Neural cell (in vitro differentiated cells): ENCODE data around the gene TMC3. TPM values are rescaled to one million over a fixed set of nuclear protein-coding genes. Genes with fewer than 3 reads are reported as not detected.

ENCODE experiments used
- H2AFZ ChIP-seq: fragments of 200-600, 300-800 bp; sonication (generic), shearing (Covaris generic); 2 replicates; pipeline ENCODE4 v1.6.0; 2014; ENCODE audit warnings: low read depth, mild to moderate bottlenecking, antibody characterized with exemption, low read length, moderate library complexity
- H3F3A ChIP-seq: fragments of 200-600 bp; shearing (Covaris generic); 2 replicates; pipeline ENCODE4 v1.6.1; 2016; ENCODE audit warnings: mild to moderate bottlenecking, moderate library complexity, mixed read lengths, antibody characterized with exemption, low read length; ENCODE audit not compliant: insufficient read depth, poor library complexity, severe bottlenecking
- H3K27ac ChIP-seq: fragments of 200-600, 300-800 bp; sonication (generic), shearing (Covaris generic); 2 replicates; pipeline ENCODE4 v1.5.1; 2014; ENCODE audit warnings: mild to moderate bottlenecking, low read length, moderate library complexity
- H3K27me3 ChIP-seq: fragments of 300-800, 200-600 bp; sonication (generic), shearing (Covaris generic); 2 replicates; pipeline ENCODE4 v1.6.0; 2014; ENCODE audit warnings: mild to moderate bottlenecking, low read depth, low read length, moderate library complexity; ENCODE audit not compliant: insufficient read depth
- H3K36me3 ChIP-seq: fragments of 300-800, 200-600 bp; sonication (generic), shearing (Covaris generic); 2 replicates; pipeline ENCODE4 v1.5.1; 2014; ENCODE audit warnings: mild to moderate bottlenecking, antibody characterized with exemption, low read length, moderate library complexity; ENCODE audit not compliant: insufficient read depth
- H3K4me2 ChIP-seq: fragments of 300-800, 200-600 bp; sonication (generic), shearing (Covaris generic); 2 replicates; pipeline ENCODE4 v1.6.0; 2014; ENCODE audit warnings: mild to moderate bottlenecking, low read length
- H3K4me3 ChIP-seq: fragments of 300-800, 200-600 bp; sonication (generic), shearing (Covaris generic); 2 replicates; pipeline ENCODE4 v1.5.1; 2014; ENCODE audit warnings: mild to moderate bottlenecking, low read length, moderate library complexity
- H3K79me2 ChIP-seq: fragments of 200-600 bp; shearing (Covaris generic); replicated peaks from 2 replicates; pipeline ENCODE4 v1.6.0; 2014; ENCODE audit warnings: mild to moderate bottlenecking, low read length, moderate library complexity; ENCODE audit not compliant: insufficient read depth
- H3K9ac ChIP-seq: fragments of 300-800, 200-600 bp; sonication (generic), shearing (Covaris generic); 2 replicates; pipeline ENCODE4 v1.6.1; 2016; ENCODE audit warnings: mild to moderate bottlenecking, low read length, mixed read lengths
- H3K9me2 ChIP-seq: fragments of 200-600 bp; shearing (Covaris generic); 2 replicates; pipeline ENCODE4 v1.6.1; 2016; ENCODE audit warnings: mild to moderate bottlenecking, low read length, mixed read lengths; ENCODE audit not compliant: insufficient read depth
- H3K9me3 ChIP-seq: fragments of 200-600, 300-800 bp; sonication (generic), shearing (Covaris generic); 2 replicates; pipeline ENCODE4 v1.6.1; 2016; ENCODE audit warnings: mild to moderate bottlenecking, mixed run types, low read length, moderate library complexity, mixed read lengths
- H4K20me1 ChIP-seq: fragments of 200-600 bp; shearing (Covaris generic); 2 replicates; pipeline ENCODE4 v1.6.1; 2016; ENCODE audit warnings: mild to moderate bottlenecking, mixed run types; ENCODE audit not compliant: insufficient read depth
- CTCF ChIP-seq: fragments of 450-650 bp; IDR thresholded peaks from 2 replicates; pipeline ENCODE4 v1.5.1; 2014; ENCODE audit warnings: antibody characterized with exemption, mild to moderate bottlenecking, moderate library complexity; ENCODE audit not compliant: poor library complexity, severe bottlenecking
- EP300 ChIP-seq: fragments of 450-650 bp; conservative IDR thresholded peaks from 2 replicates; pipeline ENCODE4 v1.6.1; 2014; ENCODE audit warnings: antibody characterized with exemption, mild to moderate bottlenecking, moderate library complexity; ENCODE audit not compliant: poor library complexity, severe bottlenecking
- EZH2 ChIP-seq: fragments of 200-600, 300-800 bp; shearing (Covaris generic), sonication (generic); IDR thresholded peaks from 2 replicates; pipeline ENCODE4 v1.6.1; 2014; ENCODE audit warnings: antibody characterized with exemption, low read length, borderline replicate concordance, mild to moderate bottlenecking; ENCODE audit not compliant: insufficient read depth, poor library complexity, severe bottlenecking
- MXI1 ChIP-seq: fragments of 450-650 bp; conservative IDR thresholded peaks from 2 replicates; pipeline ENCODE4 v1.6.1; 2014; ENCODE audit warnings: antibody characterized with exemption, mild to moderate bottlenecking; ENCODE audit not compliant: poor library complexity, severe bottlenecking
- POLR2AphosphoS5 ChIP-seq: IDR thresholded peaks from 2 replicates; pipeline ENCODE4 v1.6.1; 2012
- RAD21 ChIP-seq: fragments of 450-650 bp; conservative IDR thresholded peaks from 2 replicates; pipeline ENCODE4 v1.6.1; 2014; ENCODE audit warnings: antibody characterized with exemption, mild to moderate bottlenecking, moderate library complexity
- REST ChIP-seq: IDR thresholded peaks from 2 replicates; pipeline ENCODE4 v1.6.1; 2012; ENCODE audit warnings: borderline replicate concordance
- SMC3 ChIP-seq: fragments of 450-650 bp; conservative IDR thresholded peaks from 2 replicates; pipeline ENCODE4 v1.6.1; 2014; ENCODE audit warnings: antibody characterized with exemption, mild to moderate bottlenecking, moderate library complexity; ENCODE audit not compliant: poor library complexity
- TAF1 ChIP-seq: IDR thresholded peaks from 2 replicates; pipeline ENCODE4 v1.6.1; 2012; ENCODE audit warnings: low read depth
- polyA plus RNA-seq: library from polyadenylated mRNA; depleted of rRNA; stranded (reverse); fragments of >200 nt; gene quantifications from 2 replicates; pipeline ENCODE4 v1.2.3, GENCODE V29; 2014

TMC3 gene
- polyA plus RNA-seq, 1 donor from 2014 or later, result not detected

GRCh38 chr15:81337241-81337640 lies 36.8 kb downstream of the TMC3 start:
- H3K36me3 ChIP-seq, result no peaks in the 10 kb centered on the region
- H3F3A ChIP-seq, result no peaks in the 10 kb centered on the region
- no peak overlapping the region for H3K27ac ChIP-seq
- H3K79me2 ChIP-seq, result no peaks in the 10 kb centered on the region
- no peak overlapping the region for H3K4me2 ChIP-seq
- no peaks in the 10 kb centered on the region for H3K27me3 ChIP-seq
- no peak overlapping the region for H3K9ac ChIP-seq
- no peaks in the 10 kb centered on the region for H4K20me1 ChIP-seq
- H3K9me2 ChIP-seq, result no peaks in the 10 kb centered on the region
- no peak overlapping the region for H2AFZ ChIP-seq
- no peaks in the 10 kb centered on the region for H3K9me3 ChIP-seq
- H3K4me3 ChIP-seq, result no peak overlapping the region
- TF ChIP-seq SMC3, result no peak
- no peak for TF ChIP-seq REST
- TF ChIP-seq TAF1, result no peak
- no peak for TF ChIP-seq POLR2AphosphoS5

GRCh38 chr15:81336568-81336967 lies 37.4 kb downstream of the TMC3 start:
- TF ChIP-seq CTCF (no peak), TAF1 (no peak), SMC3 (no peak), EP300 (no peak), RAD21 (no peak), POLR2AphosphoS5 (no peak), EZH2 (no peak), MXI1 (no peak), REST (no peak)
- Histone ChIP-seq H2AFZ (no peak overlapping the region), H3K27ac (no peak overlapping the region), H4K20me1 (no peaks in the 10 kb centered on the region), H3K27me3 (no peaks in the 10 kb centered on the region), H3K79me2 (no peaks in the 10 kb centered on the region), H3K4me3 (no peak overlapping the region), H3K9me2 (no peaks in the 10 kb centered on the region), H3K9ac (no peak overlapping the region), H3F3A (no peaks in the 10 kb centered on the region), H3K4me2 (no peak overlapping the region), H3K9me3 (no peaks in the 10 kb centered on the region), H3K36me3 (no peaks in the 10 kb centered on the region)
